Stomach (tissue), 4 donors: ENCODE results near the gene FAP.

Experiments used
- POLR2A ChIP-seq, 4 donors: fragments of 450-650 bp; IDR thresholded peaks; one replicate each; pipeline ENCODE4 v1.6.1; 2016; ENCODE audit warnings: antibody characterized with exemption in 4 of 4, control low read depth in 2 of 4, mild to moderate bottlenecking in 1 of 4, moderate library complexity in 1 of 4
- TF ChIP-seq, protein P1 (sequence below), 7 experiments: fragments of 450-650 bp in 4 of 7; fragments of 200-600 bp in 3 of 7; sonication (generic) in 3 of 7; IDR thresholded peaks; one replicate each; pipeline ENCODE4 v1.5.1; 2016 to 2019; ENCODE audit warnings: antibody characterized with exemption in 7 of 7, control low read depth in 2 of 7, mild to moderate bottlenecking in 1 of 7

DNA sequence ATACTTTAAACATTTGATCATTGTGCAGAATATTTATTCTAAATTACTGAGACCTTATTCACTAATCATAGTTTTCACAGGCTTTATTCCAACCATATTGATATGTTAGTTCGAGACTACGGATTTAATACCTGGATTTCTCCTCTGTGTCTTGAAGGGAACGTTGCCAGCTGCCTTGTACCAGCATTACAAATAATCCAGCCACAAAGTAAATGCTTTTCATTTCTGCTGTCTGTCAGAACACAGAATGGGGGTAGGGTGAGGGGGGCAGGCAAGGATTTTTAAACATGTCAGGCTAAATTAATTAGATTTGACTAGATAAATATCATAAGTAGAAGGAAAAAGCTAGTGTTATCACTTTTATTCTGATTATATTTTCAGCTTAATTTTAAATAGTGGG is 94.3 kb downstream of the FAP start:
- TF ChIP-seq, protein P1, sequence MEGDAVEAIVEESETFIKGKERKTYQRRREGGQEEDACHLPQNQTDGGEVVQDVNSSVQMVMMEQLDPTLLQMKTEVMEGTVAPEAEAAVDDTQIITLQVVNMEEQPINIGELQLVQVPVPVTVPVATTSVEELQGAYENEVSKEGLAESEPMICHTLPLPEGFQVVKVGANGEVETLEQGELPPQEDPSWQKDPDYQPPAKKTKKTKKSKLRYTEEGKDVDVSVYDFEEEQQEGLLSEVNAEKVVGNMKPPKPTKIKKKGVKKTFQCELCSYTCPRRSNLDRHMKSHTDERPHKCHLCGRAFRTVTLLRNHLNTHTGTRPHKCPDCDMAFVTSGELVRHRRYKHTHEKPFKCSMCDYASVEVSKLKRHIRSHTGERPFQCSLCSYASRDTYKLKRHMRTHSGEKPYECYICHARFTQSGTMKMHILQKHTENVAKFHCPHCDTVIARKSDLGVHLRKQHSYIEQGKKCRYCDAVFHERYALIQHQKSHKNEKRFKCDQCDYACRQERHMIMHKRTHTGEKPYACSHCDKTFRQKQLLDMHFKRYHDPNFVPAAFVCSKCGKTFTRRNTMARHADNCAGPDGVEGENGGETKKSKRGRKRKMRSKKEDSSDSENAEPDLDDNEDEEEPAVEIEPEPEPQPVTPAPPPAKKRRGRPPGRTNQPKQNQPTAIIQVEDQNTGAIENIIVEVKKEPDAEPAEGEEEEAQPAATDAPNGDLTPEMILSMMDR (IDR thresholded peaks at IDR 0.05), result no peak
- no peak for TF ChIP-seq POLR2A (IDR thresholded peaks at IDR 0.05)
